Stimulated activated CD8-positive, alpha-beta memory T cell treated with anti-CD3 and anti-CD28 coated beads, Interleukin-4, amount 100 ng/mL, for 24 hours (primary cell): ENCODE data around the gene DDX1.
A peak's percentile ranks its signal among the peaks of the same experiment; 100 is the strongest.
"Not testable (repeated sequence)": the region's sequence is repeated elsewhere in the genome, so short reads cannot be mapped to it uniquely, and the experiment has no call there.

Experiments
- DNase-seq: peaks from one replicate; pipeline ENCODE4 v3.0.0-alpha.2; 2020; ENCODE audit warnings: low read depth

Gene DDX1

GRCh38 chr2:15591692-15592463 is at the start of gene DDX1:
TSS of gene DDX1 (plus strand) at chr2:15591868. CDS start at chr2:15591934, 66 bp downstream.
- DNase-seq: peak; percentile 75

GRCh38 chr2:15542269-15542668 is 49.4 kb upstream of the DDX1 start:
- not testable (repeated sequence) for DNase-seq

GRCh38 chr2:15543053-15543452 is 48.6 kb upstream of the DDX1 start:
- no peak for DNase-seq

GRCh38 chr2:15543541-15543940 is 48.1 kb upstream of the DDX1 start:
- no peak for DNase-seq

- DNase-seq: no peak
Measured at GRCh38 chr2:15544227-15544626, 47.4 kb upstream of the DDX1 start.

GRCh38 chr2:15546297-15547098 is 45.2 kb upstream of the DDX1 start:
- no peak for DNase-seq

GRCh38 chr2:15547115-15547876 is 44.4 kb upstream of the DDX1 start:
- DNase-seq: no peak

GRCh38 chr2:15548974-15549373 is 42.7 kb upstream of the DDX1 start:
- no peak for DNase-seq

GRCh38 chr2:15553519-15553918 is 38.1 kb upstream of the DDX1 start:
- no peak for DNase-seq

- DNase-seq: no peak
Measured at GRCh38 chr2:15553951-15554350, 37.7 kb upstream of the DDX1 start.

GRCh38 chr2:15554525-15555218 is 37.0 kb upstream of the DDX1 start:
- DNase-seq: no peak

- no peak for DNase-seq
Measured at GRCh38 chr2:15555760-15556193, 35.9 kb upstream of the DDX1 start.

- no peak for DNase-seq
Measured at GRCh38 chr2:15556311-15556930, 35.2 kb upstream of the DDX1 start.

- no peak for DNase-seq
Measured at GRCh38 chr2:15557887-15558311, 33.8 kb upstream of the DDX1 start.

- DNase-seq: no peak
Measured at GRCh38 chr2:15559379-15560139, 32.1 kb upstream of the DDX1 start.

- no peak for DNase-seq
Measured at GRCh38 chr2:15560140-15560987, 31.3 kb upstream of the DDX1 start.

- DNase-seq: peak; percentile 60
Measured at GRCh38 chr2:15560988-15561573, 30.6 kb upstream of the DDX1 start, which contains the start of gene NBAS. TSS of gene NBAS (minus strand) at chr2:15561334. CDS start at chr2:15561304, 30 bp downstream.

- no peak for DNase-seq
Measured at GRCh38 chr2:15561574-15562344, 29.9 kb upstream of the DDX1 start.
